Medulla oblongata (tissue), 1 donor: ENCODE data around the gene SLC34A3.
A peak's percentile ranks its signal among the peaks of the same experiment; 100 is the strongest.

Experiments
- DNase-seq: peaks from one replicate; pipeline ENCODE4 v3.0.0-alpha.2; 2015; ENCODE audit errors: extremely low spot score

Gene SLC34A3

GRCh38 chr9:137230705-137231371 lies at the start of gene SLC34A3:
Gene SLC34A3, plus strand, starts transcription at chr9:137230901. Its CDS starts 802 bp downstream, at chr9:137231703.
- DNase-seq: no peak

DNA sequence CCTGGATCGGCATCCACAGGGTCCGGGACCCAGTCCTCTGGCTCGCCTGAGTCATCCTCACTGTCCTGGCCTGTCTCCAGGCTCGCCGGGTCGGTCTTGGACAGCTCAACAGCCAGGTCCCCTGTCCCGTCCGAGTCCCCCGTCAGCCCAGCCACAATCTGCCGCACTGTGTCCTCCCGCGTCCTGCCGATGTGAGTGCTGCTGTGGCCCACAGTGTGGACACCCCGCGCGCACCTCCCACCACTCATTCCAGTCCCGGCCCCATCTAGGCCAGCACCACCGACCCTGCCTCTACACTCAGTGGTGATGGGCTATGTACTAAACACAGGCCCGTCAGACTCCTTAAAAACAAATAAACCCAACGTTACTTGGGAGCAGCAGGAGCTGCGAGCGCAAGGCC lies 49.0 kb upstream of the SLC34A3 start:
- DNase-seq: no peak

GRCh38 chr9:137182836-137183235 lies 47.9 kb upstream of the SLC34A3 start:
- no peak for DNase-seq

GRCh38 chr9:137183980-137184595 lies 46.6 kb upstream of the SLC34A3 start:
- no peak for DNase-seq

- DNase-seq: no peak
Measured at GRCh38 chr9:137184881-137185660, 45.6 kb upstream of the SLC34A3 start.

DNA sequence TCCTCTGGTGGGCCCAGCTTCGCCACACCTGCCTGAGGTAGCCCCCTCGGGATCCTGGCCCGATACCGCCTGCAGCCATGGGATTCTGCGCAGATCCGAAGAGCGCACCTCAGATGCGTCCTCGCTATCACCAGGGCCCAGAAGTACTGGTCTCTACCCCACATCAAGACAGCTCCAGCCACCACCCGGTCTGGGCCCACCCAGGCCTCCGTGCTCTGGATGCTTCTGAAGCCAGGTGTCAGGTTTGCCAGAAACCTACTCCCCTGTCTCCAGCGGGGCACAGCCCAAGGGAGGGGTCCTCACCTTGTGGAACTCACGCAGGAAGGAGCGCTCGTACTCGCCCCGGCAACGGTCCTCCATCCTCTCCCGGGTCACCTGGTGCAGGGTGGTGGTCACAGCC lies 44.8 kb upstream of the SLC34A3 start:
- no peak for DNase-seq

DNA sequence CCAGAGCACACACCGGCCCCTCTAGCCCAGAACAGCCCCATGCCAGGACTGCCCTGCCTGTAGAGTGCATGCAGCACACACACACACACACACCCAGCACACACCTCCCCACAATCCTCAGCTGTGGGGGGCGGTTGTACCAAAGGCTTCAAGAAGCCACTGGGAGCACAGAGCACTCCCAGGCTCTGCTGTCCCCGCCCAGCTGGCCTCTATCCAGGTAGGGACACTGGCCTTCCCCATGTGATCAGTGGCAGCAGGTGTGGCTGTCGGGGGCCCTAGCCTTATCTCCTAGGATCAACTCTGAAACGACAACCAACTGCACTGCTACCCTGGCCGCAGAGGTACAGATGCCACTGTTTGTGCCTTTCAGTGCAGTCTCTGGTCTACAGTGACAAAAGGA lies 44.3 kb upstream of the SLC34A3 start:
- no peak for DNase-seq

DNA sequence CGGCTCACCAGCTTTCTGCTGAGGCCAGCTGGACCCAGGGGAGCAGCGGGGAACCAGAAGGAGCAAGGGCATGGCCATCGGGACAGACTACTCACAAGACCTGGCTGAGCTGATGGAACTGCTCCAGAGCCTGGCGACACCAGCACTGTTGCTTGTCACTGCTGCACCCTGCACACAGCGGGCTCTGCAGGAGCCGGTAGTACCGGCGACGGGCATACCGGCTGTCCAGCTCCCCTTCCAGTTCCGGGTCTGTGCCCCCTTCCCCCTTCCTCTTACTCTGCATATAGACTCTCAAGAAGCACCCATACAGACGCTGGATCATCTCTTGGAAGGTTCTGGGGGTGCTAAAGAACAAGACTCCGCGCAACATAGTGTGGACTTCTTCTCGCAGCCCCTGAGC lies 43.3 kb upstream of the SLC34A3 start:
- DNase-seq: no peak

- DNase-seq: no peak
Measured at GRCh38 chr9:137188086-137188489, 42.6 kb upstream of the SLC34A3 start.

DNA sequence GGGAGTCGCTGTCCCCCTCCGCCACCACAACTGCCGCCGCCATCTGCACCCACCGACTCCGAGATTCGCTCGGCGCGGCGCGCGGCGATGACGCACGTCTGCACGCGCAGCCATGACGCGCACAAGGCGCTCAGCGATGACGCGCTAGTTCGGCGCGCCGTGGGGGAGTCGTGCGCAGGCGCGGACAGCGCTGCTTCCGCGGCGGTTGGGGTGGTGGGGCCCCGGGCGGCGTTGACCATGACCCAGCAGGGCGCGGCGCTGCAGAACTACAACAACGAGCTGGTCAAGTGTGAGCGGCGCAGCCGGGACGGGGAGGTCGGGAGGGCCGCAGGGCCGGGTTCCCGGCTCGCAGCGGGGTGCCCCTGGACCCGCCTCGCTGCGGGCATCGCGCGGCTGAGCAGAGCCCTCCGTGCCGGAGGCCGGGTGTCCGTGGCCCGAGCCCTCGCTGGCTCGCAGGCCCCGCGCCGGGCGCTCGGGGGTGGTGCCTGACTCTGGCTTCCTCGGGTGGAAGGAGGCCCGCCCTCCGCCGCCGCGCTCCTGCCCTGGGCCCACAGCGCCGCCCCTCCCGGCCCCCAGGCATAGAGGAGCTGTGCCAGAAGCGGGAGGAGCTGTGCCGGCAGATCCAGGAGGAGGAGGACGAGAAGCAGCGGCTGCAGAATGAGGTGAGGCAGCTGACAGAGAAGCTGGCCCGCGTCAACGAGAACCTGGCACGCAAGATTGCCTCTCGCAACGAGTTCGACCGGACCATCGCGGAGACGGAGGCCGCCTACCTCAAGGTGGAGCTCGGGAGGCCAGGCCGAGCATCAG lies 42.0 kb upstream of the SLC34A3 start, which contains the start of the genes ANAPC2 and SSNA1:
ANAPC2 (minus strand) TSS at position 71 of the 807 bp plus-strand sequence; CDS start at position 43, 28 bp downstream.
SSNA1 (plus strand) TSS at position 187 of the 807 bp plus-strand sequence; CDS start at position 238, 51 bp downstream.
- DNase-seq: peak; percentile 96

- no peak for DNase-seq
Measured at GRCh38 chr9:137189297-137190295, 41.1 kb upstream of the SLC34A3 start.

GRCh38 chr9:137190315-137190856 lies 40.3 kb upstream of the SLC34A3 start:
- DNase-seq: no peak

DNA sequence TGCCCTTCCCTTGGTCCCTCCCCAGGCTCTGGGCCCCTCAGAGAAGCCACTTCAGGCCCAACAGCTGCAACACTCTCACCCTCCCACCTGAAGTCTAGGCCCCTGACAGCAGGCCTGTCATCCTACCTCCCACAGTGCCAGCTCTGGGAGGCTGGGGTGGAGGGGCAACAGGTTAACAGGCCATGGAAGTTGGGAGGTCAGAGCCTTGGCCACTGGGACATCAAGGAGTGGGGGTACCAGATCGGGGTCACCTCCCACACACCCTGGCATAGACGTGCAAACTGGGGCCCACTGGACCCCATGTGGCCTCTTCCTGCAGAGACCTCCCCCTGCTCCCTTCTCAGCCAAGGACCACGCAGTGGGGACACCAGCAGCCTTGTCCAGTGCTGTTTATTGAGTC lies 39.5 kb upstream of the SLC34A3 start:
- DNase-seq: no peak

- peak; percentile 68 for DNase-seq
Measured at GRCh38 chr9:137191691-137192447, 38.8 kb upstream of the SLC34A3 start.

DNA sequence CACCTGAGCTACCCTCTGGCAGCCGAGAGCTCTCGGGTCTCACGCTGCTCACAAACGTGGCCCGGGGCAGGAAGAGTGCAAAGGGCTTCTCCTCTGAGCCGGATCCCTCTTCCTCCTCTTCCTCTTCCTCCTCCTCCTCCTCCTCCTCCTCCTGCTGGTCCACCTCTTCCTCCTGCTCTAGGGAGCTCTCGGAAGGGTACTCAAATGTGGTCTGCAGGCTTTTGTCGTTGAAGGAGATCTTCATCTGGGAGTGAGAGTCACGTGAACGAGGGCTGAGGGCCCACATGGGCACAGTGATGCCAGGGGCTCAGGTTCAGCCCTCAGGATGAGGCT lies 38.3 kb upstream of the SLC34A3 start:
- no peak for DNase-seq

DNA sequence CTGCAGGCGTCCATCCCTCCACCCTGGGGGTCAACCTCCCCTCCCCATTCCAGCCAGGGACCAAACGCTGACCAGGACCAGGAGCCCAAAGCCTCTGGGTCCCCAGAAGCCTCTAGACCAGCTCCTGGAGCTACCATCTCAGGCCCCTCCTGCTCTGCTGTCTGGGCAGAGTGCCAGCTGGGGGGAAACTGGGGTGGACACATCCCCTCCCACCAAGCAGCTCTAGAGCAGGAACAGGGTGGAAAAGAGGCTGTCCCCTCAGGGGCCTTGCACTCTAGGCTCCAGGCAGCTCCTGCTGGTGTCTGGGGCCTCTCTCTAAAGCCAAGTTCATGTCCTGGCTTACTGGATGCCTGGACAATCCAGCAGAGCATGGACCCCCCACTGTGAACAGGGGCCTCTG lies 37.8 kb upstream of the SLC34A3 start:
- no peak for DNase-seq

DNA sequence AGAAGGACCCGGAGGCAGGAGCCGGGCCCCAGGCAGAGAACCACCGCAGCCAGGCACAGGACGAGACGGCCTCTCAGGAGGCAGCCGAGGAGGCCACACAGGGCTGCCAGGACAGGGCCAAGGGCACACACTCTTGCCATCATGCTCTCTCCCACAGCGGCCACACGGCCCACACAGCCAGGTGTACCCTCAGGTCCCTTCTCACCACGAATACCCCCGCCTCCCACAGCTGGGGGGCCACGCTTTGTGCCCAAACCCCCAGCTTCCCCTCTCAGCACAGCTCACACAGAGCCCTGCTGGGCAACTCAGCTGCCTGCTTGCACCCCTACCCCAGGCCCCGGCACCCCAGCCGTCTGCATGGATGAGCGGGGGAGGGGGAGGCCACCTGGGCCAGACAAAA lies 36.9 kb upstream of the SLC34A3 start:
- DNase-seq: no peak

GRCh38 chr9:137194388-137194787 lies 36.3 kb upstream of the SLC34A3 start:
- peak; percentile 88 for DNase-seq

GRCh38 chr9:137194909-137195308 lies 35.8 kb upstream of the SLC34A3 start:
- no peak for DNase-seq
